Muscle layer of duodenum (tissue), 2 donors: ENCODE measurements around the gene HSD17B1.
A peak's percentile ranks its signal among the peaks of the same experiment; 100 is the strongest.

Experiments
- H3K27ac ChIP-seq: one replicate; pipeline ENCODE4 v1.7.0; 2013; ENCODE audit warnings: mild to moderate bottlenecking, low read length
- H3K27me3 ChIP-seq: one replicate; pipeline ENCODE4 v1.7.0; 2013; ENCODE audit warnings: low read depth, mild to moderate bottlenecking, control low read depth, low read length
- H3K36me3 ChIP-seq, 2 donors: one replicate each; pipeline ENCODE4 v1.7.0; 2013; ENCODE audit warnings: low read length in 2 of 2, control low read depth in 1 of 2, mild to moderate bottlenecking in 1 of 2; ENCODE audit not compliant: insufficient read depth in 2 of 2, control insufficient read depth in 1 of 2
- H3K4me1 ChIP-seq, 2 donors: one replicate each; pipeline ENCODE4 v1.7.0; 2013; ENCODE audit warnings: low read length in 2 of 2, mild to moderate bottlenecking in 2 of 2, control low read depth in 1 of 2, moderate library complexity in 1 of 2; ENCODE audit not compliant: insufficient read depth in 2 of 2, control insufficient read depth in 1 of 2
- H3K4me3 ChIP-seq, 2 donors: one replicate each; pipeline ENCODE4 v1.7.0; 2013; ENCODE audit warnings: low read length in 2 of 2, low read depth in 1 of 2, mild to moderate bottlenecking in 1 of 2
- H3K9me3 ChIP-seq, 2 donors: one replicate each; pipeline ENCODE4 v1.7.0; 2013; ENCODE audit warnings: low read length in 2 of 2, control low read depth in 1 of 2, mild to moderate bottlenecking in 1 of 2; ENCODE audit not compliant: control insufficient read depth in 1 of 2
- donor health status: healthy.

Gene HSD17B1

DNA sequence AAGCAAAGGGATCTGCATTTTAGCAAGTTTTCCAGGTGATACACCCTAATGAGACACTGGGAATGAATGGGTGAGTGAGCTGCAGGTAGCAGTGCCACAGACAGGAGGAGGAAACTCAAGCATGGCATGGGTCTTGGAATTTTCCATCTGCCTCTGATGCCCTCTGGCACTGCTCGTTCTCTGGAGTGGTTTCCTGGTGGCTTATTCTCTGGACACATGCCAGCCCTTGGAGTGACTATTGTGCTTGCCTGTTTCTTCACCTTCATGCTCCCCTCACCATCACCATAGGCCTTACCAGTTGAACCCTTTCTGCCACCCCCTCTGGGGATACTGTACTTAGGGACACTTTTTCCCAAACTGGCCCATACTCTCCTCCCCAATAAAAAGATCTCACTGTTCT lies 10.8 kb downstream of the HSD17B1 start:
- Histone ChIP-seq H3K27ac (no peak overlapping the region), H3K4me1 (peaks cover 13 to 40% of the 10 kb centered on the region in 2 donors), H3K36me3 (peaks cover 14 to 28% of the 10 kb centered on the region in 2 donors), H3K4me3 (peak overlapping the region; percentile 98), H3K9me3 (no peaks in the 10 kb centered on the region), H3K27me3 (no peaks in the 10 kb centered on the region)

DNA sequence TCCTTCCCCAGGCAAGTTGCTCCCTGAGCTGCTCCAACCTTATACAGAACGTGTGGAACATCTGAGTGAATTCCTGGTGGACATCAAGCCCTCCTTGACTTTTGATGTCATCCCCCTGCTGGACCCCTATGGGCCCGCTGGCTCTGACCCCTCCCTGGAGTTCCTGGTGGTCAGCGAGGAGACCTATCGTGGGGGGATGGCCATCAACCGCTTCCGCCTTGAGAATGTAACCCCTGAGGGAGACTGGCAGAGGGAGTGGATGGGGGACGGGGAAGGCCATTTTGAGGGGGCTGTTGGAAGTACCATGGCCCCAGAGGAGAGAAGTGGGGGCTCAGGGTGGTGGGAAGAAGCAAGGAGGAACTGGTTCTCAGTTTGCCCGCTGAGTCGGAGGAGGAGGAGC lies 11.2 kb downstream of the HSD17B1 start:
- peaks cover 13 to 40% of the 10 kb centered on the region in 2 donors for H3K4me1 ChIP-seq
- H3K9me3 ChIP-seq = no peaks in the 10 kb centered on the region
- peak overlapping the region in 1 of 2 donors; percentile 98 for H3K4me3 ChIP-seq
- H3K36me3 ChIP-seq = peaks cover 17 to 33% of the 10 kb centered on the region in 2 donors
- no peak overlapping the region for H3K27ac ChIP-seq
- H3K27me3 ChIP-seq = no peaks in the 10 kb centered on the region

DNA sequence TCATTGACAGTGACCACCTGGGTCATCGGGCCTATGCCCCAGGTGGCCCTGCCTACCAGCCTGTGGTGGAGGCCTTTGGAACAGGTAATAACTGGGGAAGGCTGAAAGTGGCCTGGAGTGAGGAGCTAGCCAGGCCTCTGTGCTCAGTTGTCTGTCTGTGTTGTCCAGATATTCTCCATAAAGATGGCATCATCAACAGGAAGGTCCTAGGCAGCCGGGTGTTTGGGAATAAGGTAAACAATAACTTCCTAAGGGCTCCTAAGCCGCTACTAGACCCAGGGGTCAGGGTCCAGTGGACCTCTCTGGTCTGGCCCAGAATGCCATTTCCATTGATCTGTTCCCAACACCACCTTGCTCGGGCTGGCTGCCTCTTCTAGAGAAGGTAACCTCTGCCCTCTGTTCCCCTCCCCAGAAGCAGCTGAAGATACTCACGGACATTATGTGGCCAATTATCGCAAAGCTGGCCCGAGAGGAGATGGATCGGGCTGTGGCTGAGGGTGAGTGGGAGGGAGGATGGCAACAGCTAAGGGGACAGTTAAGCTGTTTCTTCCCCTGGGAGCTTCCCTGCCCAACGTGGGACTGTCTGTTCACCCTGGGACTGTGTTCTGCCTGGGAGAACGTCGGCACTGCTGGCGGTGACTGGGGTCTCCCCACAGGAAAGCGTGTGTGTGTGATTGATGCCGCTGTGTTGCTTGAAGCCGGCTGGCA lies 12.2 kb downstream of the HSD17B1 start:
- no peaks in the 10 kb centered on the region for H3K27me3 ChIP-seq
- no peak overlapping the region for H3K4me3 ChIP-seq
- H3K27ac ChIP-seq = no peak overlapping the region
- no peaks in the 10 kb centered on the region for H3K9me3 ChIP-seq
- H3K36me3 ChIP-seq = peaks cover 27 to 43% of the 10 kb centered on the region in 2 donors
- peaks cover 13 to 40% of the 10 kb centered on the region in 2 donors for H3K4me1 ChIP-seq

DNA sequence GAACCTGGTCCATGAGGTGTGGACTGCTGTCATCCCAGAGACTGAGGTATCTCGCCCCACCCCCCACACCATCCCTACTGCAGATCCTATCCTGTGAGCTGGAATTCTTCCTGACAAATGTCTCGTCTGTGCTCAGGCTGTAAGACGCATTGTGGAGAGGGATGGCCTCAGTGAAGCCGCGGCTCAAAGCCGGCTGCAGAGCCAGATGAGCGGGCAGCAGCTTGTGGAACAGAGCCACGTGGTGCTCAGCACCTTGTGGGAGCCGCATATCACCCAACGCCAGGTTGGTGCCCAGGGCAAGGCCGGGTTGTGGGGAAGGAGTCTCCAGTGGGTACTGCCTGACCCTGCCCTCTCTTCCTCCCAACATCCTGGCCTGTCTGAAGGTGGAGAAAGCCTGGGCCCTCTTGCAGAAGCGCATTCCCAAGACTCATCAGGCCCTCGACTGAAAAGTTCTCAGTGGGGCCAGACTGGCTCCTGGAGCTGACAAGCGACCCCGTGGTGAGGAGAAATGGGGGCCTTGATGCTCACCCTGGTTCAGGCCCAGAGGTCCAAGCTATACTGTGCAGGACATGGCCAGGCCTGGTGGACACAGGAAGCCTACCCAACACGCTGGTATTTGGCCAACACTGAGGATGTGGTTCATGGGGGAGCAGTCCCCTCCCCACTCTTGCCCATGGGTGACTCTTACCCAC lies 12.9 kb downstream of the HSD17B1 start:
- Histone ChIP-seq H3K4me3 (no peak overlapping the region), H3K4me1 (peaks cover 13 to 40% of the 10 kb centered on the region in 2 donors), H3K27ac (peak overlapping the region; percentile 51)

DNA sequence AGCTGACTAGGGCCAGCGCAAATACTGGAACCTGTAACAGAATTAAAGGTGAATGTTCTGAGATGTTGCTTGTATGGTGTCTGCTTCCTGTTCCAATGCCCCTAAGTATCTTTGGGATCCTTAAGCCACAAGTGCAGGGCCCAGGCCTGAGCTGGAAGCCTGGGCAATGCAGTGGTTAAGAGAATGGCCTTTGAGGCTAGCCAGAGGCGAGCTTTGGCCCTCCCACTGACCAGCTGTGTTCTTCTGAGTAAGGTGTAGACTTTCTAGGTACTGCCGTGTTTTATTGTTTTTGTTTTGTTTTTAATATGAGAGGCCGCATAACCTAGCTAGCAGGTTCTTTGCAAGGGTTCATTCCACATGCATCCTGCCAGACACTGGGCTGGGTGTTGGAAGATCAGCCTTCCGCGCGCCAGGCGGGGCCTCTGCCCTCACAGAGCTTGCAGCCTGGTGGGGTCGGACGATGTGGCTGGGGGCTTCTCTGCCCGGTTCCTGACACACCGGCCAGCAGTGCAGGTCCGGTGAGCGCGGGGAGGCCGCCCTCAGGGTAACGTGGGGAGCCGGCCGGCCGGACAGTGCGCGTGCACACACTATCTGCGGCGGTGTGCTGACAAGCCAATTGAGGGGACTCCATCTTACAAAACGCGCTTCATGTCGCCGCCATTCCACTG lies 13.6 kb downstream of the HSD17B1 start:
- Histone ChIP-seq H3K9me3 (no peaks in the 10 kb centered on the region), H3K4me1 (peaks cover 13 to 40% of the 10 kb centered on the region in 2 donors), H3K36me3 (peaks cover 35 to 54% of the 10 kb centered on the region in 2 donors), H3K27me3 (no peaks in the 10 kb centered on the region), H3K27ac (peak overlapping the region; percentile 51), H3K4me3 (peak overlapping the region; percentile 58 to 91)

More for the DNA sequence above, 12.9 kb downstream of the HSD17B1 start:
- peaks cover 33 to 49% of the 10 kb centered on the region in 2 donors for H3K36me3 ChIP-seq
- no peaks in the 10 kb centered on the region for H3K9me3 ChIP-seq
- H3K27me3 ChIP-seq = no peaks in the 10 kb centered on the region

DNA sequence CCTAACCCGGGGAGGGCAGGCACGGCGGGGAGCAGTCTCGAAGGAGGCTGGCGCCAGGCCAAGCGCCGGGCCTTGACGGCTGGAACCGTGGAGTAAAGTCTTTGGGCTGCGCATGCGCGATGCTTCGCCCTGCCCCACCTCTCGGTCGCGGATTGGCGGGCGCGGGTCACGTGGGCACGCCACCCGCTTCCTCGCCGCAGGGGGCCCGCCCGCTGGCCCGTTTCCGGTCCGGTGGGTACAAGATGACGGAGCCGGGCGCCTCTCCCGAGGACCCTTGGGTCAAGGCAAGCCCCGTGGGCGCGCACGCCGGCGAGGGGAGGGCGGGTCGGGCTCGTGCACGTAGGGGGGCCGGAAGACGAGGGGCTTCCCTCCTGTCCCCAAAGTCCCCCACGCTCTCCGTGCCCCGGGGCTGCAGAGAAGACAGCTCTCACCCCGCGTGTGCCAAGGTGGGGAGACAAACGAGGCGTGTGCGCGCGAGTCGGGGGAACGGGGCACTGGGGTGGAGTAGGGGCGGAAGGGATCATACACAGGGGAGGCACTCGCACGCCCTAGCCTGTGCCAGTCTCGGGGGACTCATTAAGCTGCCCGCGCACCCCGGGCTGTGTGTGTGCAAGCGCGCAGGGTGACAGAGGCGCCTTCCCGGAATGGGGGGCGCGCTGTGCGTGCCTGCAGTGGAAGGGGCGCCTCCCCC lies 14.3 kb downstream of the HSD17B1 start, which contains the start of gene MLX:
Gene MLX (plus strand): TSS at position 218 of the 691 bp plus-strand sequence. CDS start 25 bp downstream, at position 243.
- H3K4me1 ChIP-seq = peaks cover 13 to 40% of the 10 kb centered on the region in 2 donors
- no peaks in the 10 kb centered on the region for H3K27me3 ChIP-seq
- peak within 1 kb of the TSS; percentile 84 for H3K27ac ChIP-seq
- H3K36me3 ChIP-seq = peaks cover 42 to 61% of the 10 kb centered on the region in 2 donors
- no peaks in the 10 kb centered on the region for H3K9me3 ChIP-seq
- peak within 1 kb of the TSS; percentile 58 to 91 for H3K4me3 ChIP-seq

DNA sequence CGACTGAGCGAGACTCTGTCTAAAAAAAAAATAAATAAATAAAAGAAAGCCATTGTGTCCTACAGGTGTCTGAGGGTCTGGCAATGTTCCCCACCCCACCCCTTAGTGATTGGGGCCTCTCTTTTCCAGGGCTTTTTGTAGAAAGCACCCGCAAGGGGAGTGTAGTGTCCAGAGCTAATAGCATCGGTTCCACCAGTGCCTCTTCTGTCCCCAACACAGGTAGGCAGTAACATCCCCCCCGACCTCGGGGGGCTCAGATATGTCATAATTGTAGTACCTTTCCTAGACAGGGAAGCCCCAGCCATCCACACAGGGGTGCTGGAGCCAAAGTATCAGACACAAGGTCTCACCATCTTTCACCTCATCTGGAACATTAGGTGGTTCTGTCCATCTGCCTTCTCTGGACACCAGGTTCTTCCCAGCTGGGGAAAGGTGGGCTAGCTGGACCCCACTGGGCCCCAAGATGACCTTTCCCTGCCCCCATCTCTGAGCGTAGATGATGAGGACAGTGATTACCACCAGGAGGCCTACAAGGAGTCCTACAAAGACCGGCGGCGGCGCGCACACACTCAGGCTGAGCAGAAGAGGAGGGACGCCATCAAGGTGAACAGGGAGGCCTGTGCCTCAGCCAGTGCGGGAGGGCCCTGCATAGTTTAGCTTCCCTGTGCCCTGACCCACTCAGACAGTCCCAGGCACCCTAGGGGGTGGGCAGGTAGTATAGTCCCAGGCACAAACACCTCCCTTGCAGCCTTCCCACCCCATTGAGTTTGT lies 15.8 kb downstream of the HSD17B1 start:
- H3K4me3 ChIP-seq = no peak overlapping the region
- H3K4me1 ChIP-seq = peaks cover 5 to 27% of the 10 kb centered on the region in 2 donors
- H3K36me3 ChIP-seq = peaks cover 55 to 70% of the 10 kb centered on the region in 2 donors
- no peaks in the 10 kb centered on the region for H3K27me3 ChIP-seq
- H3K9me3 ChIP-seq = no peaks in the 10 kb centered on the region
- peak overlapping the region; percentile 45 for H3K27ac ChIP-seq

DNA sequence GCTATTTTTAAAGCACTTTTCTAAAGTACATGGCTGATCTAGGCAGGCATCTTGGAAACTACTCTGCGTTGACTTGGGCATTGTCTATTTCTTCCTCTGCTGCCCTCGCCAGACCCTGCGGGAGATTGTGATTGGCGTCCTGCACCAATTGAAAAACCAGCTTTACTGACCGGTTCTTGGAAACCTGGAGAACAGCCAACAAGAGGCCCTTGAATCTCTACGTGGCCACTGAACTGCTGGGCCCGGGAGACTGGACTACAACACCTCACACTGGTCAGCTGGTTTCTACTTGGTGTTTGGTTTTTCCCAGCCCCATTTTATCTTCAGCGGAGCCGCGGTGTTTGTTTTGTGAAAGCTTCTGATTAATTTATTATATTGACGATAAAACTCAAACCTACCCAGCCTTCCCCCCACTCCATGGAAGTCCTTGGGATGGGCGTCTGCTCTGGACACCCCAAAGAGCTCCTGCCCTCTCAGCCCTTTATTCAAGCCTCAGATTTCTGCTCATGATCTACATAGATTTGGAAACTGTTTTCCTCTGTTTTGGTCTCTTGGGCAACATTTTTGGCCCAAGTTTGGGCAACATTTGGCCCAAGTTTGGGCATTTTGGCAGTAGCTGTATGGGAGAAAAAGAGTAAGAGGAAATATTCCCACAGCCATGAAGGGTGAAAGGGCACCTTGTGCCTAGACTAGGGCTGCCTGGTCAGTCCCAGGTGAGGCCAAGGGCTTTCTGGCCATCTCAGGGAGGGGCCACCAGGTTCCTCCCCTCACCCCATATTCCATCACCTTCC lies 18.9 kb downstream of the HSD17B1 start:
- Histone ChIP-seq H3K4me3 (no peak overlapping the region), H3K27ac (no peak overlapping the region), H3K4me1 (peaks cover 1 to 12% of the 10 kb centered on the region in 2 donors), H3K9me3 (no peaks in the 10 kb centered on the region), H3K27me3 (no peaks in the 10 kb centered on the region), H3K36me3 (peaks cover 53 to 64% of the 10 kb centered on the region in 2 donors)

DNA sequence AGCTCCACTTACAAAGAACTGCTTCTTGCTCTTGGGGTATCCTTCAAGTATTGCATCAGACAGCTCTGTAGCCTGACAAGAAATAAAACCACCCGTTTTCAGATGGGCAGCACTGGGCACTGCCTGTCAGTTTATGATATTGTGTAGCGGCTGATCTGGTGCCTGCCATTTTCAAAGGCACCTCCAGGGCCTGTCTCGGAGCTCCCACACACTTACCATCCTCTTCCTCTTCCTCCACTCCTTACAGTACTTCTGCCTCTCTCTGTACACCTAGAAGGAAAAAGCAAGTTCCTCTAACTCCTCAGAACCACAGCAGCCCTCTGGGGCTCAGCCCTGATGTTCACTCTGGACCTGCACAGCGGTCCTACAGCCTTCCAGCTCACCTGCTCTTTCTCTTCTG lies 20.4 kb downstream of the HSD17B1 start:
- no peak overlapping the region for H3K4me3 ChIP-seq

DNA sequence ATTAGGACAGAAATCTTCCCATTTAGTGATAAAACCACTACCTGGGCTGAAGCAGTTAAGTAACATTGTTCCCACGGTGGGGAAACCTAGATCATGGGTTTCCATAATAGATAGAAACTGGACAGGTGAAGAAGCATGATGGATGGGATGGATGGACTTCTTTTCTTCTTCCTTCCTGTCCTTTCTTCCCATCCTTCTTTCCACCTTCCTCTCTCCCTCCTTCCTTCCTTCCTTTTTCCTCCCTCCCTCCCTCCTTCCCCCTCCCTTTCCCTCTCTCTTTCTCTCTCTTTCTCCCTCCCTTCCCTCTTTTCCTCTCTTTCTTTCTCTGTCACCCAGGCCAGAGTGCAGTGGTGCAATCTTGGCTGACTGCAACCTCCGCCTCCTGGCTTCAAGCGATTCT lies 21.7 kb downstream of the HSD17B1 start:
- Histone ChIP-seq H3K27ac (no peak overlapping the region), H3K4me1 (peaks cover 12 to 15% of the 10 kb centered on the region in 2 donors), H3K36me3 (peaks cover 47 to 51% of the 10 kb centered on the region in 2 donors), H3K4me3 (no peak overlapping the region), H3K27me3 (no peaks in the 10 kb centered on the region), H3K9me3 (no peaks in the 10 kb centered on the region)

More for the DNA sequence above, 20.4 kb downstream of the HSD17B1 start:
- H3K36me3 ChIP-seq = peaks cover 53 to 64% of the 10 kb centered on the region in 2 donors
- no peaks in the 10 kb centered on the region for H3K27me3 ChIP-seq
- H3K27ac ChIP-seq = no peak overlapping the region
- H3K9me3 ChIP-seq = no peaks in the 10 kb centered on the region
- H3K4me1 ChIP-seq = peaks cover 8 to 9% of the 10 kb centered on the region in 2 donors
